Gastroesophageal sphincter (tissue), 3 donors: ENCODE results near the gene SLC30A3.

Experiments
- CTCF ChIP-seq, 4 experiments: fragments of 200-600 bp in 2 of 4; fragments of 450-650 bp in 2 of 4; sonication (generic) in 1 of 4; IDR thresholded peaks; one replicate each; pipeline ENCODE4 v1.5.1; 2017 to 2019; ENCODE audit warnings: antibody characterized with exemption in 4 of 4, mild to moderate bottlenecking in 2 of 4, moderate library complexity in 2 of 4
- EP300 ChIP-seq: sonication (generic); formaldehyde crosslinking; IDR thresholded peaks from one replicate; pipeline ENCODE4 v1.6.1; 2017; ENCODE audit warnings: antibody characterized with exemption, mild to moderate bottlenecking
- POLR2A ChIP-seq, 2 donors: fragments of 450-650 bp; IDR thresholded peaks; one replicate each; pipeline ENCODE4 v1.6.1; 2017; ENCODE audit warnings: antibody characterized with exemption in 2 of 2, mild to moderate bottlenecking in 2 of 2, moderate library complexity in 1 of 2
- POLR2AphosphoS5 ChIP-seq: sonication (generic); formaldehyde crosslinking; IDR thresholded peaks from one replicate; pipeline ENCODE4 v1.6.1; 2017; ENCODE audit warnings: antibody characterized with exemption

- TF ChIP-seq CTCF (IDR thresholded peaks at IDR 0.05) (no peak), POLR2A (IDR thresholded peaks at IDR 0.05) (no peak), POLR2AphosphoS5 (no peak), EP300 (no peak)
These were observed 58.3 kb downstream of the SLC30A3 start for GRCh38 chr2:27204566-27204965.
